Endothelial cell of umbilical vein (primary cell): Measurements from ENCODE around the gene MTMR3. TPM values are rescaled to one million over a fixed set of nuclear protein-coding genes. Genes with fewer than 3 reads are reported as not detected.

ENCODE experiments used
- BruUV-seq: library from RNA; stranded (reverse); fragments of 400-500 nt; replicated peaks from 2 replicates; lab custom pipeline; 2021; lab: Mats Ljungman, UMichigan
- CTCF ChIA-PET: fragments of 300-600, 350-600 bp; sonication (Branson Sonifier 250); formaldehyde crosslinking; loops from one replicate; lab custom pipeline; 2021; ENCODE audit warnings: antibody characterized with exemption, inconsistent platforms; lab: Charles Lee
- POLR2A ChIA-PET: fragments of 300-600, 350-600 bp; sonication (Branson Sonifier 250); formaldehyde crosslinking; loops from one replicate; lab custom pipeline; 2021; ENCODE audit warnings: antibody characterized with exemption, inconsistent platforms; lab: Charles Lee
- DNase-seq: peaks from one replicate; pipeline ENCODE4 v3.0.0-alpha.2; 2011; ENCODE audit warnings: low read depth, low spot score
- FAIRE-seq: peaks from 2 replicates; lab custom pipeline; 2011; peaks lifted over from hg19 to GRCh38; lab: Jason Lieb, UNC
- H2AFZ ChIP-seq: 2 replicates; pipeline ENCODE4 v1.6.0; 2012; ENCODE audit warnings: low read depth, low read length, control low read depth, inconsistent platforms
- H3K27ac ChIP-seq: 2 replicates; pipeline ENCODE4 v1.5.1; 2011; ENCODE audit warnings: low read depth, mild to moderate bottlenecking, control low read depth, low read length, moderate library complexity; ENCODE audit not compliant: insufficient read depth
- H3K27me3 ChIP-seq, 2 experiments: 2 replicates each; pipeline versions ENCODE4 v1.6.0 to v1.6.1; 2011; ENCODE audit warnings: low read length in 2 of 2, mixed read lengths in 1 of 2; ENCODE audit not compliant: control insufficient read depth in 2 of 2, insufficient read depth in 2 of 2
- H3K36me3 ChIP-seq, 2 experiments: 2 replicates in 1 of 2; 3 replicates in 1 of 2; pipeline ENCODE4 v1.5.1; 2011; ENCODE audit warnings: low read length in 2 of 2, mild to moderate bottlenecking in 1 of 2, moderate library complexity in 1 of 2; ENCODE audit not compliant: control insufficient read depth in 2 of 2, insufficient read depth in 2 of 2; ENCODE audit errors: extremely low read depth in 1 of 2
- H3K4me1 ChIP-seq: 3 replicates; pipeline ENCODE4 v1.5.1; 2011; ENCODE audit warnings: mild to moderate bottlenecking, low read length; ENCODE audit not compliant: control insufficient read depth, insufficient read depth; ENCODE audit errors: extremely low read depth
- H3K4me2 ChIP-seq: 2 replicates; pipeline ENCODE4 v1.6.1; 2011; ENCODE audit warnings: low read length, control low read depth, mixed read lengths; ENCODE audit not compliant: insufficient read depth
- H3K4me3 ChIP-seq, 3 experiments: fragments of 200-600 bp in 1 of 3; sonication (generic), shearing (Covaris generic) in 1 of 3; replicated peaks in 1 of 3; 2 replicates each; pipeline ENCODE4 v1.5.1; 2011 to 2016; ENCODE audit warnings: control low read depth in 3 of 3, low read length in 3 of 3, mild to moderate bottlenecking in 2 of 3, inconsistent platforms in 1 of 3, low read depth in 1 of 3, moderate library complexity in 1 of 3; ENCODE audit not compliant: insufficient read depth in 1 of 3
- H3K79me2 ChIP-seq: 2 replicates; pipeline ENCODE4 v1.6.0; 2012; ENCODE audit warnings: low read length, inconsistent platforms; ENCODE audit not compliant: control insufficient read depth, insufficient read depth
- H3K9ac ChIP-seq: replicated peaks from 2 replicates; pipeline ENCODE3; 2011; ENCODE audit warnings: low read length, control low read depth; ENCODE audit not compliant: insufficient read depth; ENCODE audit errors: extremely low read depth
- H3K9me1 ChIP-seq: replicated peaks from 3 replicates; pipeline ENCODE4 v1.6.0; 2011; ENCODE audit warnings: mild to moderate bottlenecking, low read length; ENCODE audit not compliant: control insufficient read depth, insufficient read depth; ENCODE audit errors: extremely low read depth
- H3K9me3 ChIP-seq: replicated peaks from 2 replicates; pipeline ENCODE4 v1.5.1; 2012; ENCODE audit warnings: low read length, inconsistent platforms; ENCODE audit not compliant: control insufficient read depth, insufficient read depth
- H4K20me1 ChIP-seq: replicated peaks from 2 replicates; pipeline ENCODE3; 2011; ENCODE audit warnings: mild to moderate bottlenecking, low read length; ENCODE audit not compliant: control insufficient read depth, insufficient read depth; ENCODE audit errors: extremely low read depth
- CTCF ChIP-seq, 2 donors: IDR thresholded peaks; 1 replicate in 1 of 2; 2 replicates in 1 of 2; pipeline ENCODE4 v1.5.1; 2011; ENCODE audit warnings: low read length in 2 of 2, mild to moderate bottlenecking in 2 of 2, moderate library complexity in 2 of 2, control low read depth in 1 of 2, inconsistent platforms in 1 of 2, low read depth in 1 of 2; ENCODE audit not compliant: insufficient read depth in 1 of 2; ENCODE audit errors: extremely low read depth in 1 of 2
- EZH2 ChIP-seq: IDR thresholded peaks from 2 replicates; pipeline ENCODE4 v1.6.1; 2012; ENCODE audit warnings: borderline replicate concordance, low read depth, mild to moderate bottlenecking, moderate library complexity, low read length, inconsistent platforms; ENCODE audit not compliant: severe bottlenecking
- FOS ChIP-seq: IDR thresholded peaks from 2 replicates; pipeline ENCODE4 v1.6.1; 2011; ENCODE audit warnings: mild to moderate bottlenecking, low read length, moderate library complexity, borderline replicate concordance; ENCODE audit not compliant: insufficient read depth
- GATA2 ChIP-seq: IDR thresholded peaks from 2 replicates; pipeline ENCODE4 v1.7.0; 2011; ENCODE audit warnings: low read depth, mild to moderate bottlenecking, moderate library complexity, mixed read lengths, low read length; ENCODE audit not compliant: insufficient read length, insufficient read depth
- JUN ChIP-seq: IDR thresholded peaks from 2 replicates; pipeline ENCODE4 v1.6.1; 2011; ENCODE audit warnings: borderline replicate concordance, low read depth; ENCODE audit not compliant: insufficient read length, insufficient read depth
- MAX ChIP-seq: IDR thresholded peaks from 2 replicates; pipeline ENCODE4 v1.6.1; 2011; ENCODE audit not compliant: insufficient read depth, insufficient read length
- MYC ChIP-seq: IDR thresholded peaks from one replicate; pipeline ENCODE4 v1.6.1; 2011; ENCODE audit warnings: mild to moderate bottlenecking, low read depth, low read length
- POLR2A ChIP-seq: IDR thresholded peaks from 2 replicates; pipeline ENCODE4 v1.6.1; 2012; ENCODE audit warnings: low read depth, mild to moderate bottlenecking, control low read depth, low read length
- POLR2AphosphoS5 ChIP-seq: IDR thresholded peaks from 2 replicates; pipeline ENCODE4 v1.6.1; 2012; ENCODE audit warnings: low read depth, mild to moderate bottlenecking, control low read depth, low read length, moderate library complexity; ENCODE audit not compliant: insufficient read depth
- dilution Hi-C: fragments of 300-500 bp; cut with MboI; formaldehyde crosslinking; loops from one replicate; pipeline ENCODE4 v1.15.0; 2019; ENCODE audit warnings: low sequenced_read_pairs; ENCODE audit not compliant: extremely low pct_ligation_motif_present
- intact Hi-C: fragments of 100-400 bp; cut with micrococcal nuclease; formaldehyde crosslinking; loops from one replicate; pipeline ENCODE4 v1.10.0; 2022
- polyA plus RNA-seq, 4 experiments: library from polyadenylated mRNA; depleted of rRNA in 3 of 4; stranded (reverse) in 3 of 4; unstranded in 1 of 4; fragments of >200 nt; gene quantifications; 2 replicates each; pipeline versions ENCODE4 v1.2.1 to v1.2.3, GENCODE V29; 2011 to 2012; ENCODE audit warnings: missing spikeins in 1 of 4
- total RNA-seq: library from RNA; stranded (reverse); gene quantifications from 2 replicates; pipeline ENCODE4 v1.2.3, GENCODE V29; 2021

MTMR3 gene
- total and polyA plus RNA-seq, 2 donors (not counting 3 experiments of a cell fraction or from before 2014, with no cell fraction given) = 30.1 to 36.5 TPM

- dilution Hi-C loops = no loop called here
- no peaks in the 10 kb centered on the region for H3K36me3 ChIP-seq
- peaks cover 0 to 11% of the 10 kb centered on the region in 2 experiments for H3K27me3 ChIP-seq
- BruUV-seq = no TSS peak
- no peak overlapping the region for H2AFZ ChIP-seq
- FAIRE-seq (no peak), DNase-seq (no peak)
- no peak overlapping the region for H3K4me2 ChIP-seq
- H3K4me1 ChIP-seq = no peaks in the 10 kb centered on the region
- intact Hi-C loops = no loop called here
- no peak overlapping the region for H3K27ac ChIP-seq
- no peaks in the 10 kb centered on the region for H3K9me3 ChIP-seq
- H3K9me1 ChIP-seq = no peaks in the 10 kb centered on the region
- H4K20me1 ChIP-seq = no peaks in the 10 kb centered on the region
- H3K9ac ChIP-seq = no peak overlapping the region
- CTCF ChIA-PET = no interaction called here
- no peak overlapping the region for H3K4me3 ChIP-seq
- POLR2A ChIA-PET = no interaction called here
- no peaks in the 10 kb centered on the region for H3K79me2 ChIP-seq
- TF ChIP-seq CTCF (IDR thresholded peaks at IDR 0.05; ENCODE audit: extremely low read depth in 1 of 2, insufficient read depth in 1 of 2, low read depth in 1 of 2, low read length in 2 of 2) = no peak
- TF ChIP-seq FOS = no peak
- TF ChIP-seq JUN = no peak
- TF ChIP-seq EZH2 = no peak
- TF ChIP-seq POLR2AphosphoS5 = no peak
- no peak for TF ChIP-seq POLR2A
These were observed 180.0 kb downstream of the MTMR3 start for GRCh38 chr22:30062950-30063349.

- Histone ChIP-seq H3K36me3 (no peaks in the 10 kb centered on the region), H3K9me3 (no peaks in the 10 kb centered on the region), H3K9ac (no peak overlapping the region), H3K9me1 (no peaks in the 10 kb centered on the region), H3K79me2 (no peaks in the 10 kb centered on the region), H3K4me2 (no peak overlapping the region), H4K20me1 (no peaks in the 10 kb centered on the region), H3K27ac (no peak overlapping the region), H3K4me3 (no peak overlapping the region), H3K27me3 (peaks cover 0 to 8% of the 10 kb centered on the region in 2 experiments), H2AFZ (no peak overlapping the region), H3K4me1 (no peaks in the 10 kb centered on the region)
- DNase-seq = no peak
- no peak for TF ChIP-seq CTCF (IDR thresholded peaks at IDR 0.05; ENCODE audit: extremely low read depth in 1 of 2, insufficient read depth in 1 of 2, low read depth in 1 of 2, low read length in 2 of 2)
- TF ChIP-seq POLR2AphosphoS5 = no peak
- no peak for TF ChIP-seq MAX
- no peak for TF ChIP-seq FOS
- TF ChIP-seq MYC = no peak
- TF ChIP-seq POLR2A = no peak
- TF ChIP-seq JUN = no peak
- no peak for TF ChIP-seq GATA2
- no peak for TF ChIP-seq EZH2
- dilution Hi-C loops (no loop called here), intact Hi-C loops (no loop called here)
- no peak for FAIRE-seq
- no TSS peak for BruUV-seq
- ChIA-PET POLR2A (no interaction called here), CTCF (no interaction called here)
These were observed 181.2 kb downstream of the MTMR3 start for GRCh38 chr22:30064172-30064571.
